HL-60 (cell line): ENCODE data around the gene SMARCB1.

ENCODE experiments used
- CTCF ChIP-seq: IDR thresholded peaks from one replicate; pipeline ENCODE4 v1.5.1; 2011; ENCODE audit warnings: low read length, control low read depth, inconsistent platforms; ENCODE audit not compliant: insufficient read depth
- GABPA ChIP-seq: IDR thresholded peaks from 2 replicates; pipeline ENCODE4 v1.6.1; 2012; ENCODE audit warnings: low read depth
- POLR2AphosphoS5 ChIP-seq: IDR thresholded peaks from 2 replicates; pipeline ENCODE4 v1.6.1; 2012; ENCODE audit warnings: low read depth
- REST ChIP-seq: IDR thresholded peaks from 2 replicates; pipeline ENCODE4 v1.6.1; 2012; ENCODE audit warnings: low read depth; ENCODE audit not compliant: insufficient replicate concordance

GRCh38 chr22:23875801-23876200 is 89.0 kb downstream of the SMARCB1 start:
- TF ChIP-seq CTCF (no peak), POLR2AphosphoS5 (no peak), GABPA (no peak), REST (no peak)
